Measurements from ENCODE around the gene SCGN.

- TF ChIP-seq POLR2AphosphoS5 (IDR thresholded peaks at IDR 0.05; ENCODE audit: borderline replicate concordance, low read depth, low read length) (no peak), EZH2 (IDR thresholded peaks at IDR 0.05) (no peak)
Observed at GRCh38 chr6:25639653-25640052, 12.4 kb upstream of the SCGN start.
